H1 (cell line): Measurements from ENCODE around the gene TBX6. TPM values are rescaled to one million over a fixed set of nuclear protein-coding genes. Genes with fewer than 3 reads are reported as not detected.

Experiments used
- CTCF ChIA-PET: fragments of 300-600 bp; sonication (Branson Sonifier 250); formaldehyde crosslinking; loops from one replicate; lab custom pipeline; 2021; ENCODE audit not compliant: partially characterized antibody; lab: Charles Lee
- POLR2A ChIA-PET: fragments of 300-600 bp; sonication (Branson Sonifier 250); formaldehyde crosslinking; loops from one replicate; lab custom pipeline; 2021; ENCODE audit warnings: inconsistent platforms; ENCODE audit not compliant: partially characterized antibody; lab: Charles Lee
- DNase-seq, 2 experiments: peaks; one replicate each; pipeline versions ENCODE4 v3.0.0 to v3.0.0-alpha.2; 2010 to 2022; ENCODE audit warnings: low spot score in 2 of 2, low read depth in 1 of 2, mixed read lengths in 1 of 2
- FAIRE-seq: peaks from 2 replicates; lab custom pipeline; 2011; peaks lifted over from hg19 to GRCh38; lab: Jason Lieb, UNC
- H2AFZ ChIP-seq: 2 replicates; pipeline ENCODE4 v1.8.1; 2012; ENCODE audit warnings: low read length, inconsistent platforms
- H2AK5ac ChIP-seq: 2 replicates; pipeline ENCODE4 v1.6.1; 2013; ENCODE audit warnings: low read depth, low read length
- H2BK120ac ChIP-seq: replicated peaks from 2 replicates; pipeline ENCODE3; 2013; ENCODE audit warnings: low read depth, low read length, inconsistent platforms
- H2BK12ac ChIP-seq: 2 replicates; pipeline ENCODE4 v1.6.1; 2013; ENCODE audit warnings: low read depth, low read length
- H2BK15ac ChIP-seq: 2 replicates; pipeline ENCODE4 v1.6.1; 2013; ENCODE audit warnings: low read length
- H2BK20ac ChIP-seq: 2 replicates; pipeline ENCODE4 v1.6.1; 2013; ENCODE audit warnings: low read length
- H2BK5ac ChIP-seq: 2 replicates; pipeline ENCODE4 v1.6.1; 2013; ENCODE audit warnings: low read depth, low read length
- H3K14ac ChIP-seq: 2 replicates; pipeline ENCODE4 v1.6.1; 2013; ENCODE audit warnings: inconsistent platforms; ENCODE audit not compliant: insufficient read length
- H3K18ac ChIP-seq: 2 replicates; pipeline ENCODE4 v1.6.1; 2013; ENCODE audit warnings: low read length; ENCODE audit errors: extremely low read depth
- H3K23ac ChIP-seq: 2 replicates; pipeline ENCODE4 v1.6.1; 2013; ENCODE audit warnings: inconsistent platforms; ENCODE audit not compliant: insufficient read length
- H3K23me2 ChIP-seq: 2 replicates; pipeline ENCODE4 v1.6.1; 2013; ENCODE audit warnings: low read depth, low read length
- H3K27ac ChIP-seq: 2 replicates; pipeline ENCODE4 v1.6.1; 2011; ENCODE audit warnings: low read depth, low read length, inconsistent platforms
- H3K27me3 ChIP-seq, 4 experiments: replicated peaks in 1 of 4; 1 replicate in 1 of 4; 2 replicates in 3 of 4; pipeline versions ENCODE4 v1.6.1 to v1.8.1; 2011 to 2013; ENCODE audit warnings: low read length in 3 of 4, mild to moderate bottlenecking in 3 of 4, inconsistent platforms in 2 of 4, mixed read lengths in 2 of 4, moderate library complexity in 1 of 4; ENCODE audit not compliant: control insufficient read depth in 3 of 4, insufficient read depth in 3 of 4; ENCODE audit errors: extremely low read depth in 1 of 4
- H3K36me3 ChIP-seq, 4 experiments: 2 replicates each; pipeline versions ENCODE4 v1.6.1 to v1.8.1; 2011 to 2013; ENCODE audit warnings: mild to moderate bottlenecking in 4 of 4, low read length in 3 of 4, moderate library complexity in 2 of 4, control low read depth in 1 of 4, inconsistent platforms in 1 of 4; ENCODE audit not compliant: insufficient read depth in 4 of 4, control insufficient read depth in 2 of 4
- H3K4ac ChIP-seq: replicated peaks from 2 replicates; pipeline ENCODE3; 2013; ENCODE audit warnings: low read length, low read depth, mixed read lengths, inconsistent platforms; ENCODE audit not compliant: insufficient read length
- H3K4me1 ChIP-seq, 4 experiments: replicated peaks in 1 of 4; 1 replicate in 1 of 4; 2 replicates in 3 of 4; pipeline versions ENCODE4 v1.6.1 to v1.8.1; 2011 to 2013; ENCODE audit warnings: low read length in 3 of 4, inconsistent platforms in 2 of 4, mixed read lengths in 1 of 4; ENCODE audit not compliant: insufficient read depth in 4 of 4, control insufficient read depth in 3 of 4
- H3K4me2 ChIP-seq, 2 experiments: 2 replicates each; pipeline versions ENCODE4 v1.6.1 to v1.8.1; 2011 to 2013; ENCODE audit warnings: low read depth in 2 of 2, low read length in 2 of 2, control low read depth in 1 of 2, inconsistent platforms in 1 of 2, mild to moderate bottlenecking in 1 of 2; ENCODE audit not compliant: insufficient read depth in 1 of 2
- H3K4me3 ChIP-seq, 4 experiments: fragments of 200-600, 300-600 bp in 1 of 4; sonication (generic), shearing (Covaris generic), sonication (Bioruptor Twin) in 1 of 4; 2 replicates each; pipeline versions ENCODE4 v1.5.1 to v1.8.1; 2011 to 2016; ENCODE audit warnings: low read length in 4 of 4, low read depth in 3 of 4, control low read depth in 2 of 4, inconsistent platforms in 2 of 4, mild to moderate bottlenecking in 2 of 4, mixed read lengths in 1 of 4, moderate library complexity in 1 of 4; ENCODE audit not compliant: insufficient read depth in 2 of 4; ENCODE audit errors: extremely low read depth in 1 of 4
- H3K56ac ChIP-seq: replicated peaks from 2 replicates; pipeline ENCODE3; 2013; ENCODE audit warnings: low read depth, mild to moderate bottlenecking, mixed read lengths, low read length, inconsistent platforms; ENCODE audit not compliant: insufficient read length
- H3K79me1 ChIP-seq: 2 replicates; pipeline ENCODE4 v1.6.1; 2013; ENCODE audit warnings: low read depth, low read length, control low read depth
- H3K79me2 ChIP-seq, 2 experiments: 2 replicates each; pipeline versions ENCODE4 v1.6.1 to v1.8.1; 2012 to 2013; ENCODE audit warnings: low read length in 2 of 2, mild to moderate bottlenecking in 2 of 2, inconsistent platforms in 1 of 2; ENCODE audit not compliant: insufficient read depth in 2 of 2, control insufficient read depth in 1 of 2
- H3K9ac ChIP-seq, 4 experiments: replicated peaks in 1 of 4; 1 replicate in 1 of 4; 2 replicates in 3 of 4; pipeline versions ENCODE4 v1.6.1 to v1.8.1; 2011 to 2013; ENCODE audit warnings: low read depth in 3 of 4, low read length in 3 of 4, control low read depth in 2 of 4, mild to moderate bottlenecking in 2 of 4, moderate library complexity in 2 of 4, inconsistent platforms in 1 of 4; ENCODE audit errors: extremely low read depth in 1 of 4
- H3K9me3 ChIP-seq, 2 experiments: 2 replicates each; pipeline versions ENCODE4 v1.6.1 to v1.8.1; 2012 to 2013; ENCODE audit warnings: mild to moderate bottlenecking in 2 of 2, moderate library complexity in 2 of 2, control low read depth in 1 of 2, inconsistent platforms in 1 of 2, low read depth in 1 of 2, low read length in 1 of 2, mixed read lengths in 1 of 2; ENCODE audit not compliant: insufficient read depth in 2 of 2
- H4K20me1 ChIP-seq, 2 experiments: replicated peaks in 1 of 2; 2 replicates each; pipeline versions ENCODE3 to v1.8.1; 2011 to 2013; ENCODE audit warnings: inconsistent platforms in 2 of 2, low read length in 2 of 2, mild to moderate bottlenecking in 1 of 2; ENCODE audit not compliant: insufficient read depth in 2 of 2, control insufficient read depth in 1 of 2
- H4K5ac ChIP-seq: 2 replicates; pipeline ENCODE4 v1.6.1; 2013; ENCODE audit warnings: low read length, low read depth, mixed read lengths, inconsistent platforms; ENCODE audit not compliant: insufficient read length
- H4K8ac ChIP-seq: 2 replicates; pipeline ENCODE4 v1.8.0; 2013; ENCODE audit warnings: mild to moderate bottlenecking, moderate library complexity, low read length, inconsistent platforms; ENCODE audit not compliant: insufficient read depth; ENCODE audit errors: extremely low read depth
- H4K91ac ChIP-seq: replicated peaks from 2 replicates; pipeline ENCODE3; 2013; ENCODE audit warnings: low read length, mixed read lengths, inconsistent platforms; ENCODE audit not compliant: insufficient read length
- CBX5 ChIP-seq: fragments of 300-800, 300-1000 bp; sonication (generic); IDR thresholded peaks from 2 replicates; pipeline ENCODE4 v1.7.1; 2016; ENCODE audit warnings: antibody characterized with exemption, low read length, low read depth
- KDM1A ChIP-seq: fragments of 200-600, 300-600 bp; sonication (generic); IDR thresholded peaks from 2 replicates; pipeline ENCODE4 v1.7.1; 2016; ENCODE audit warnings: mild to moderate bottlenecking, low read length, borderline replicate concordance
- KDM5A ChIP-seq: fragments of 200-600 bp; IDR thresholded peaks from 2 replicates; pipeline ENCODE4 v1.7.1; 2012; ENCODE audit warnings: mild to moderate bottlenecking, low read length, inconsistent platforms, mixed read lengths
- MAX ChIP-seq: IDR thresholded peaks from 2 replicates; pipeline ENCODE4 v1.6.1; 2012; ENCODE audit warnings: inconsistent platforms
- PHF8 ChIP-seq: fragments of 200-600 bp; sonication (generic); conservative IDR thresholded peaks from 2 replicates; pipeline ENCODE4 v1.7.1; 2012; ENCODE audit warnings: low read depth, mild to moderate bottlenecking, inconsistent platforms, low read length, moderate library complexity
- POLR2AphosphoS5 ChIP-seq: IDR thresholded peaks from 2 replicates; pipeline ENCODE4 v1.6.1; 2011; ENCODE audit warnings: low read depth, low read length
- RAD21 ChIP-seq, 2 experiments: IDR thresholded peaks in 1 of 2; conservative IDR thresholded peaks in 1 of 2; 2 replicates each; pipeline ENCODE4 v1.6.1; 2011; ENCODE audit warnings: low read depth in 2 of 2, low read length in 2 of 2, improper control_type of control experiment in 1 of 2, inconsistent platforms in 1 of 2, mild to moderate bottlenecking in 1 of 2, moderate library complexity in 1 of 2
- RFX5 ChIP-seq: IDR thresholded peaks from 2 replicates; pipeline ENCODE4 v1.6.1; 2011; ENCODE audit warnings: low read depth, low read length, improper control_type of control experiment, borderline replicate concordance
- TAF1 ChIP-seq: IDR thresholded peaks from 2 replicates; pipeline ENCODE4 v1.6.1; 2011; ENCODE audit warnings: mild to moderate bottlenecking, low read depth, low read length
- WGBS, 2 experiments: shearing (Covaris generic) in 1 of 2; methylation state at CpG; one replicate each; pipeline versions ENCODE4 v1.1.6 to v1.1.7; 2013 to 2015; ENCODE audit warnings: low lambda C conversion rate in 2 of 2, mixed read lengths in 2 of 2, inconsistent platforms in 1 of 2, low coverage in 1 of 2, missing lambda C conversion rate in 1 of 2; ENCODE audit not compliant: insufficient replicate concordance in 2 of 2, insufficient coverage in 1 of 2, insufficient read length in 1 of 2; ENCODE audit errors: extremely low coverage in 1 of 2, missing lambda C conversion rate in 1 of 2; 5-methylcytosine and 5-hydroxymethylcytosine counted together
- polyA plus RNA-seq, 7 experiments: library from polyadenylated mRNA; depleted of rRNA in 3 of 7; stranded (reverse) in 5 of 7; unstranded in 2 of 7; fragments of >200 nt in 5 of 7; fragments of 200-250 nt in 2 of 7; gene quantifications; 1 replicate in 5 of 7; 2 replicates in 1 of 7; 4 replicates in 1 of 7; pipeline versions ENCODE4 v1.2.1 to v1.2.3, GENCODE V29; 2011 to 2013; ENCODE audit warnings: missing spikeins in 2 of 7, mixed read lengths in 2 of 7
- total RNA-seq: library from RNA; stranded (reverse); fragmentation: NEBNext Ultra II Directional; extraction: Animal tissue kit (Norgen Biotek cat#: 25700); gene quantifications from 2 replicates; pipeline ENCODE4 v1.2.1, GENCODE V29; 2021
- TF ChIP-seq, protein P1 (sequence below): IDR thresholded peaks from 2 replicates; pipeline ENCODE4 v1.6.1; 2011; ENCODE audit warnings: low read length, improper control_type of control experiment

Gene TBX6
- total and polyA plus RNA-seq, 2 of the 8 experiments (the other 6 are each of a cell fraction or from before 2014, with no cell fraction given): 2.2 to 2.8 TPM

DNA sequence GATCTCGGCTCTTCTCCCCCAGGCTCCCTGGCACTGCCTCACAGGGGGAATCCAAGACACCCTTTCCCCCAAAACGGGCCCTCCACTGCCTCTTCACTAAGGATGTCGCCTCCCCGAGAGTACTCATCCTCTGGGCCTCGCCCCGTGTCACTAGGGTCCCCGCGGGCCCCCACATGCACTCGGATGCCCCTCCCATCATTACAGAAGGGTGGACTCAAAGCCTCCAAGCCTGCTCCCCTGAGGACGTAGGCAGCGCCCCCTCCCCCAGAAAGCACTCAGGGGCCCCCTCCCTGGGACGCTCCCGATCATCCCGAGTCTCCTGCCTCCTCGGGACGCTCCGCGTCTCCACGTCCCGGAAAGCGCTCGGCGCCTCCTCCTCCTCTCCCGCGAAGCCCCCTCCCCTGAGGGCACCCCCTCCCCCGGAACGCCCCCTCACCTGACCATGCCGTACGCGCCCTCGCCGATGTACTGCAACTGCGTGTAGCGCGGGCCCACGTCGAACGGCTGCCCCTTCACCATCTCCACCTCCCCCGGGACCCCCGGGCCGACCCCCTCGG, 31.0 kb upstream of the TBX6 start:
- FAIRE-seq: no peak
- Histone ChIP-seq H3K4me3 (peak overlapping the region; percentile 54 to 74 (median 62)), H2BK5ac (peak overlapping the region; percentile 78; the same call in 1 of the 2 replicates), H3K18ac (no peak overlapping the region; the same call in 1 of the 2 replicates), H2BK12ac (peak overlapping the region; percentile 68; the same call in 1 of the 2 replicates), H3K9me3 (no peaks in the 10 kb centered on the region), H2BK120ac (peak overlapping the region; percentile 33), H4K8ac (no peak overlapping the region; the same call in 1 of the 2 replicates), H3K56ac (peak overlapping the region; percentile 94), H3K23ac (no peak overlapping the region), H3K4me2 (peak overlapping the region; percentile 65 to 92), H4K91ac (peak overlapping the region; percentile 95), H3K14ac (no peak overlapping the region), H4K5ac (peak overlapping the region; percentile 40), H3K27ac (no peak overlapping the region), H2AFZ (0 out of 2 replicates have a peak overlapping the region, but pooled peaks have one; percentile 54), H3K23me2 (peaks cover 8% of the 10 kb centered on the region; the same call in 1 of the 2 replicates), H3K4ac (peak overlapping the region; percentile 38), H4K20me1 (no peaks in the 10 kb centered on the region), H3K79me2 (no peaks in the 10 kb centered on the region), H3K9ac (peak overlapping the region in 1 of 4 experiments; percentile 46; a peak in 3 of 7 replicates), H3K36me3 (peaks cover 0 to 4% (median 0%) of the 10 kb centered on the region in 4 experiments; a peak in 1 of 8 replicates), H2BK20ac (no peak overlapping the region), H3K27me3 (peaks cover 0 to 2% (median under 1%) of the 10 kb centered on the region in 4 experiments; a peak in 1 of 7 replicates), H3K4me1 (peaks cover 0 to 6% (median 2%) of the 10 kb centered on the region in 4 experiments; a peak in 4 of 7 replicates), H3K79me1 (no peaks in the 10 kb centered on the region), H2BK15ac (no peak overlapping the region), H2AK5ac (no peak overlapping the region)
- ChIA-PET CTCF (interaction anchor here (2.5 to 4.2 kb wide), 2 partner anchors 10 to 11 kb away, joined by 20 to 30 read pairs; partner anchors contain the start of gene GDPD3), POLR2A (interaction anchor here (0.6 kb wide), 1 partner anchor 41 kb away, joined by 3 read pairs; no protein-coding TSS in a partner anchor)
- WGBS, 2 experiments: 8% methylated on average over 9 of the region's 42 CpGs; no CpG with 5 or more reads in 1 of the 2 experiments
- DNase-seq: no peak
- TF ChIP-seq, protein P1, sequence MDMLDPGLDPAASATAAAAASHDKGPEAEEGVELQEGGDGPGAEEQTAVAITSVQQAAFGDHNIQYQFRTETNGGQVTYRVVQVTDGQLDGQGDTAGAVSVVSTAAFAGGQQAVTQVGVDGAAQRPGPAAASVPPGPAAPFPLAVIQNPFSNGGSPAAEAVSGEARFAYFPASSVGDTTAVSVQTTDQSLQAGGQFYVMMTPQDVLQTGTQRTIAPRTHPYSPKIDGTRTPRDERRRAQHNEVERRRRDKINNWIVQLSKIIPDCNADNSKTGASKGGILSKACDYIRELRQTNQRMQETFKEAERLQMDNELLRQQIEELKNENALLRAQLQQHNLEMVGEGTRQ: no peak
- TF ChIP-seq RAD21 (IDR thresholded peaks at IDR 0.05 in 1 of 2, conservative IDR thresholded peaks at IDR 0.05 in 1 of 2; ENCODE audit: low read depth in 2 of 2, low read length in 2 of 2) (no peak), RFX5 (no peak), TAF1 (no peak), MAX (no peak), CBX5 (no peak), KDM1A (no peak), PHF8 (peak; percentile 34), POLR2AphosphoS5 (no peak), KDM5A (no peak)
